NB4 (cell line): ENCODE results near the gene PRKD1.
A peak's percentile ranks its signal among the peaks of the same experiment; 100 is the strongest.

Experiments used
- DNase-seq: peaks from one replicate; pipeline ENCODE4 v3.0.0; 2010; ENCODE audit warnings: low read depth
- H3K4me3 ChIP-seq: one replicate; pipeline ENCODE4 v1.5.1; 2011; ENCODE audit warnings: mild to moderate bottlenecking, low read depth, low read length, moderate library complexity
- CTCF ChIP-seq: IDR thresholded peaks from one replicate; pipeline ENCODE4 v1.5.1; 2012; ENCODE audit warnings: low read depth, low read length
- MAX ChIP-seq: IDR thresholded peaks from 2 replicates; pipeline ENCODE4 v1.6.1; 2011; ENCODE audit warnings: low read depth, low read length
- MYC ChIP-seq: IDR thresholded peaks from 2 replicates; pipeline ENCODE4 v1.6.1; 2011; ENCODE audit warnings: low read depth, low read length
- POLR2A ChIP-seq: IDR thresholded peaks from 2 replicates; pipeline ENCODE4 v1.6.1; 2011; ENCODE audit warnings: mild to moderate bottlenecking; ENCODE audit not compliant: insufficient read length; ENCODE audit errors: extremely low read depth

PRKD1 gene

GRCh38 chr14:29749829-29750228, 177.8 kb downstream of the PRKD1 start:
- H3K4me3 ChIP-seq = no peak overlapping the region
- DNase-seq = no peak
- TF ChIP-seq MYC (no peak), CTCF (no peak), POLR2A (no peak), MAX (no peak)

GRCh38 chr14:29749327-29749726, 178.3 kb downstream of the PRKD1 start:
- TF ChIP-seq POLR2A (no peak), CTCF (no peak)
- H3K4me3 ChIP-seq = no peak overlapping the region
- peak; percentile 4 for DNase-seq

GRCh38 chr14:29745863-29746262, 181.8 kb downstream of the PRKD1 start:
- no peak for TF ChIP-seq MYC
- H3K4me3 ChIP-seq = no peak overlapping the region
- DNase-seq = no peak

- no peak for DNase-seq
- no peak overlapping the region for H3K4me3 ChIP-seq
- TF ChIP-seq CTCF (no peak), MYC (no peak), MAX (no peak), POLR2A (no peak)
These were observed 184.1 kb downstream of the PRKD1 start for GRCh38 chr14:29743531-29743930.

GRCh38 chr14:29741909-29742401, 185.7 kb downstream of the PRKD1 start:
- H3K4me3 ChIP-seq = no peak overlapping the region
- no peak for DNase-seq
- TF ChIP-seq CTCF (no peak), MYC (no peak), POLR2A (no peak), MAX (no peak)

GRCh38 chr14:29740491-29740890, 187.2 kb downstream of the PRKD1 start:
- no peak overlapping the region for H3K4me3 ChIP-seq
- no peak for TF ChIP-seq CTCF
- TF ChIP-seq POLR2A = no peak
- no peak for TF ChIP-seq MYC
- no peak for TF ChIP-seq MAX
- DNase-seq = no peak
